HG02852 (cell line): ENCODE results near the gene TGFB2.
A peak's percentile ranks its signal among the peaks of the same experiment; 100 is the strongest.

ENCODE experiments used
- ATAC-seq: cut with Tn5 transposase; IDR thresholded peaks from one replicate; pipeline ENCODE4 v1.9.1; 2021; ENCODE audit warnings: mild to moderate bottlenecking, moderate library complexity; ENCODE audit not compliant: unreplicated experiment

The TGFB2 gene

GRCh38 chr1:218454700-218455282 lies 109.7 kb downstream of the TGFB2 start:
- no peak for ATAC-seq

- ATAC-seq: no peak
Observed at GRCh38 chr1:218456444-218456843, 111.3 kb downstream of the TGFB2 start.

- no peak for ATAC-seq
Observed at GRCh38 chr1:218459450-218459849, 114.3 kb downstream of the TGFB2 start.

- ATAC-seq: peak; percentile 69
Observed at GRCh38 chr1:218459878-218460711, 115.0 kb downstream of the TGFB2 start.

GRCh38 chr1:218461351-218461750 lies 116.2 kb downstream of the TGFB2 start:
- ATAC-seq: no peak

- no peak for ATAC-seq
Observed at GRCh38 chr1:218462116-218462515, 117.0 kb downstream of the TGFB2 start.

- ATAC-seq: no peak
Observed at GRCh38 chr1:218462587-218462986, 117.5 kb downstream of the TGFB2 start.

- no peak for ATAC-seq
Observed at GRCh38 chr1:218463194-218464156, 118.3 kb downstream of the TGFB2 start.

GRCh38 chr1:218464871-218465270 lies 119.7 kb downstream of the TGFB2 start:
- no peak for ATAC-seq

- no peak for ATAC-seq
Observed at GRCh38 chr1:218466341-218467010, 121.3 kb downstream of the TGFB2 start.

GRCh38 chr1:218467101-218468072 lies 122.3 kb downstream of the TGFB2 start:
- no peak for ATAC-seq

GRCh38 chr1:218468711-218469110 lies 123.6 kb downstream of the TGFB2 start:
- ATAC-seq: no peak

GRCh38 chr1:218472885-218473284 lies 127.7 kb downstream of the TGFB2 start:
- no peak for ATAC-seq

- ATAC-seq: peak; percentile 58
Observed at GRCh38 chr1:218473522-218473921, 128.4 kb downstream of the TGFB2 start.

- no peak for ATAC-seq
Observed at GRCh38 chr1:218474128-218474527, 129.0 kb downstream of the TGFB2 start.

GRCh38 chr1:218475275-218475674 lies 130.1 kb downstream of the TGFB2 start:
- no peak for ATAC-seq

- ATAC-seq: no peak
Observed at GRCh38 chr1:218475699-218476098, 130.6 kb downstream of the TGFB2 start.

- no peak for ATAC-seq
Observed at GRCh38 chr1:218476385-218476784, 131.2 kb downstream of the TGFB2 start.

GRCh38 chr1:218478336-218478735 lies 133.2 kb downstream of the TGFB2 start:
- no peak for ATAC-seq
